ENCODE data around the gene JAKMIP1. TPM values are rescaled to one million over a fixed set of nuclear protein-coding genes. Genes with fewer than 3 reads are reported as not detected.

Gene JAKMIP1
- total RNA-seq, 1 experiment from 2014 or later, result not detected

DNA sequence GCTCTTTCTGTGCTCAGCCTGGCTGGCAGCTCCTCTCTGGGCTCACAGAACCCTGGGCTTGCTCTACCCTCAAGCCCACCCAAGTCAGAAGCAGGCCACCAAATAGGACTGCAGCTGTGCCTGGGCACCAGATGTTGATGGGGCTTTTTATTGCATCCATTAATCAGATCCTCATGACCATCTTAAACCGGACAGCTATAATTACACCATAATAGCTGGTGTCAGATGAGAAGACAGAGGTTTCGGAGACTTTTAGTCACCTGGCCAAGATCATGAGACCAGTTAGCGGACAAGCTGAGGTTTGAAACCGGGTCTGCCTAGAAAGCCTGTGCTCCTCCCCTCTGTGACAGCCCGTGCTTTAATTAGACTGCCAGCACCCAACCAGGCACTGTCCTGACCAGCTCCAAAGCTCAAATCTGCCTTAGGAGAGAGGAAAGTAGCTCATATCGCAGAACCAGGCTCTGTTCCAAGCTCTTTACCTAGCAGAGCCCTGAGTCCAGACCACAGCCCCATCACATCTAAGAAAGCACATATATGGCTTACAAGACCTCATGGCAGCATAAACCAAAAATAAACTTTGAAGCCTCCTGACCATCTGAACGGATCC is 88.9 kb downstream of the JAKMIP1 start:
- no peaks in the 10 kb centered on the region for H3K27me3 Mint-ChIP-seq (ENCODE audit: insufficient read depth, unreplicated experiment)
- no peak overlapping the region for H3K27ac Mint-ChIP-seq (ENCODE audit: low read depth, unreplicated experiment)
- DNase-seq (ENCODE audit: unreplicated experiment), result no peak
- no peak overlapping the region for H3K4me3 Mint-ChIP-seq (ENCODE audit: unreplicated experiment)
- TF ChIP-seq, protein P1, sequence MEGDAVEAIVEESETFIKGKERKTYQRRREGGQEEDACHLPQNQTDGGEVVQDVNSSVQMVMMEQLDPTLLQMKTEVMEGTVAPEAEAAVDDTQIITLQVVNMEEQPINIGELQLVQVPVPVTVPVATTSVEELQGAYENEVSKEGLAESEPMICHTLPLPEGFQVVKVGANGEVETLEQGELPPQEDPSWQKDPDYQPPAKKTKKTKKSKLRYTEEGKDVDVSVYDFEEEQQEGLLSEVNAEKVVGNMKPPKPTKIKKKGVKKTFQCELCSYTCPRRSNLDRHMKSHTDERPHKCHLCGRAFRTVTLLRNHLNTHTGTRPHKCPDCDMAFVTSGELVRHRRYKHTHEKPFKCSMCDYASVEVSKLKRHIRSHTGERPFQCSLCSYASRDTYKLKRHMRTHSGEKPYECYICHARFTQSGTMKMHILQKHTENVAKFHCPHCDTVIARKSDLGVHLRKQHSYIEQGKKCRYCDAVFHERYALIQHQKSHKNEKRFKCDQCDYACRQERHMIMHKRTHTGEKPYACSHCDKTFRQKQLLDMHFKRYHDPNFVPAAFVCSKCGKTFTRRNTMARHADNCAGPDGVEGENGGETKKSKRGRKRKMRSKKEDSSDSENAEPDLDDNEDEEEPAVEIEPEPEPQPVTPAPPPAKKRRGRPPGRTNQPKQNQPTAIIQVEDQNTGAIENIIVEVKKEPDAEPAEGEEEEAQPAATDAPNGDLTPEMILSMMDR (IDR thresholded peaks at IDR 0.05; ENCODE audit: unreplicated experiment), result no peak
- no peaks in the 10 kb centered on the region for H3K36me3 Mint-ChIP-seq (ENCODE audit: insufficient read depth, unreplicated experiment)
- BruUV-seq (replicated peaks), result no TSS peak
- ChIA-PET POLR2A (interaction anchor here (0.6 kb wide), 1 partner anchor 121 kb away, joined by 3 read pairs; no protein-coding TSS in a partner anchor), CTCF (interaction anchor here (1.1 kb wide), 1 partner anchor 113 kb away, joined by 6 read pairs; no protein-coding TSS in a partner anchor)
- intact Hi-C loops (cut with micrococcal nuclease), result no loop called here
- H3K4me1 Mint-ChIP-seq (ENCODE audit: insufficient read depth, unreplicated experiment), result no peaks in the 10 kb centered on the region
- H3K9me3 Mint-ChIP-seq (ENCODE audit: unreplicated experiment), result peaks cover 20% of the 10 kb centered on the region

DNA sequence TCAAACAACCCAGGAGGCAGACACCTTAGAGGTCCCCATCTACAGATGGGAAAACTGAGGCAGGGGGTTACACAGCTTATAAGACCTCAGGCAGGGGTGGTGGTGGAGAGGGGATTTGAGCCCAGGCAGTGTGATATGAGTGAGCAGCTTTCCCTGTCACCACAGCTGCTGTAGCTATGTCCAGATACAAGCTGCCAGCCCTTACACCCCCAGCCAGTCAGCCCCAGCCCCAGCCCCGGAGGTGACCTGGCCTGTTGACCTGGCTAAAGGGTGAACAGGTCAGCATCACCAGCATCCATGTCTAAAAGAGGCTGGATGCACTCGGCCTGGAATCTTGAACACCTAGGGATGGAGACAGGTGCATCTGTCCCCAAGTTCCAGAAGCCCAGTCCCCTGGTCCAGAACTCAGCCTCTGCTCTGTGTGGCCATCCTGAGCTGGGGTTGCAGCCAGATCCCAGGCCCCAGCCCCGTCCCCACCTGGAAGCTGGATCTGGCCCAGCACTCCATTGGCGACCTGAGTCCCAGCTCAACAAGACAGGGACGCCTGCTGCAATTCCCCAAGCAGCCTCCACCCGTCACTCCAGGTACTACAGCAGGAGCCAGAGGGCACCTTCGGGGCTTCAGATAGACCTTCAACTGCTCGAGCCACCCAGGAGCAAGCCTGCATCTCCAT is 89.5 kb downstream of the JAKMIP1 start:
- H3K4me3 Mint-ChIP-seq (ENCODE audit: unreplicated experiment), result no peak overlapping the region
- no peaks in the 10 kb centered on the region for H3K36me3 Mint-ChIP-seq (ENCODE audit: insufficient read depth, unreplicated experiment)
- TF ChIP-seq, protein P1 (IDR thresholded peaks at IDR 0.05; ENCODE audit: unreplicated experiment), result no peak
- no TSS peak for BruUV-seq (replicated peaks)
- CTCF ChIA-PET, result interaction anchor here (1.1 kb wide), 1 partner anchor 113 kb away, joined by 6 read pairs; no protein-coding TSS in a partner anchor
- H3K4me1 Mint-ChIP-seq (ENCODE audit: insufficient read depth, unreplicated experiment), result no peaks in the 10 kb centered on the region
- DNase-seq (ENCODE audit: unreplicated experiment), result no peak
- H3K27me3 Mint-ChIP-seq (ENCODE audit: insufficient read depth, unreplicated experiment), result no peaks in the 10 kb centered on the region
- H3K9me3 Mint-ChIP-seq (ENCODE audit: unreplicated experiment), result peaks cover 23% of the 10 kb centered on the region
- POLR2A ChIA-PET, result no interaction called here
- H3K27ac Mint-ChIP-seq (ENCODE audit: low read depth, unreplicated experiment), result no peak overlapping the region
- intact Hi-C loops (cut with micrococcal nuclease), result no loop called here

DNA sequence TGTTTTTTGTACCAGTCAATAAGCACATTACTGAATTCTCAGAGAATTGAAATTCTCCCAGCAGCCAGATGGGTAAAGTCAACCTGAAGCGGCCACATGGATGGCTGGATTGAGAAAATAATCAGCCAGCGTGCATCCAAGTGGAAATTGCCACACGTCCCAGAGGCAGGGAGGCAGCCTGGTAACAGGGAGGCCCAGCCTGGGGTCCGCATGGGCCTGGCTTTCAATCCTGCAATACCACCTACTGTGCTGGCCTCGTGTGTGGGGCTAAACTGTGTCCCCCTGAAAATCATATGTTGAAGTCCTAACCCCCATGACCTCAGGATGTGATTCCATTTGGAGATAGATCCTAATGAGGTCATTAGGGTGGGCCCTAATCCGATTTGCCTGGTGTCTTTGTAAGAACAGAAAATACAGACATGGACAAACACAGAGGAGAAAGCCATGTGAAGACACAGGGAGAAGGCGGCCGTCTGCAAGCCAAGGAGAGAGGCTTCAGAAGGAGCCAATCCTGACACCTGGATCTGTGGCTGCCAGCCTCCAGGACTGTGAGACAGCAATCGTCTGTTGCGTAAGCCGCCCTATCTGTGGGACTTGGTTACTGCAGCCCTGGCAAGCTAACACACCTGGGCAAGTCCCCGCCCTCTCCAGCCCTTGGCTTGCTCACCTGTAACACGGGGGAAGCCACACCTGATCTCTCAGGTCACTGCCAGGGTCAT is 90.3 kb downstream of the JAKMIP1 start:
- CTCF ChIA-PET, result interaction anchor here (1.1 kb wide), 1 partner anchor 112 kb away, joined by 6 read pairs; no protein-coding TSS in a partner anchor

More for the DNA sequence above, 90.3 kb downstream of the JAKMIP1 start:
- H3K9me3 Mint-ChIP-seq (ENCODE audit: unreplicated experiment), result peaks cover 23% of the 10 kb centered on the region
- H3K27ac Mint-ChIP-seq (ENCODE audit: low read depth, unreplicated experiment), result no peak overlapping the region
- no peaks in the 10 kb centered on the region for H3K27me3 Mint-ChIP-seq (ENCODE audit: insufficient read depth, unreplicated experiment)
- POLR2A ChIA-PET, result no interaction called here
- TF ChIP-seq, protein P1 (IDR thresholded peaks at IDR 0.05; ENCODE audit: unreplicated experiment), result peak; percentile 7
- intact Hi-C loops (cut with micrococcal nuclease), result no loop called here
- no peaks in the 10 kb centered on the region for H3K4me1 Mint-ChIP-seq (ENCODE audit: insufficient read depth, unreplicated experiment)
- BruUV-seq (replicated peaks), result no TSS peak
- H3K4me3 Mint-ChIP-seq (ENCODE audit: unreplicated experiment), result no peak overlapping the region
- DNase-seq (ENCODE audit: unreplicated experiment), result peak; percentile 60
- no peaks in the 10 kb centered on the region for H3K36me3 Mint-ChIP-seq (ENCODE audit: insufficient read depth, unreplicated experiment)
